Measurements from ENCODE around the gene RPGRIP1L.
"Not testable (repeated sequence)": the region's sequence is repeated elsewhere in the genome, so short reads cannot be mapped to it uniquely, and the experiment has no call there.

Gene RPGRIP1L

DNA sequence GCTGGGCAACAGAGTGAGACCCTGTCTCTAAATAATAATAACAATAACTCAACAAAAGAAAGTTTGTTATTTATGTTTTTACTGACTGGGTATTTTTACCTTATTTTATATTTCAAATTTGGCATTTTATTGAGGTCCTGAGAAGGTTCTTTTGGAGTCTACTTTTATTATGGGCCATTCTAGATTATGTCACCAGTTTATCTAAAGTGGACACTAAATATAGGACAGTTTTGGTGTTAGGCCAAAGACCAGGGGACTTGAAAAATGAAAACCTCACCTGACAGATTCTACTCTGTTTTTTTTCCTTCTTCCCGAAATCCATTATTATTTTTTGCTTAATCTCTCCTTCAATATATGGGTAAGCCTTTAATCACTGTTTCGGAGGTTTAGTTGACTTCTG, 8.4 kb upstream of the RPGRIP1L start:
- DNase-seq (ENCODE audit: low read depth in 3 of 3), result no peak

DNA sequence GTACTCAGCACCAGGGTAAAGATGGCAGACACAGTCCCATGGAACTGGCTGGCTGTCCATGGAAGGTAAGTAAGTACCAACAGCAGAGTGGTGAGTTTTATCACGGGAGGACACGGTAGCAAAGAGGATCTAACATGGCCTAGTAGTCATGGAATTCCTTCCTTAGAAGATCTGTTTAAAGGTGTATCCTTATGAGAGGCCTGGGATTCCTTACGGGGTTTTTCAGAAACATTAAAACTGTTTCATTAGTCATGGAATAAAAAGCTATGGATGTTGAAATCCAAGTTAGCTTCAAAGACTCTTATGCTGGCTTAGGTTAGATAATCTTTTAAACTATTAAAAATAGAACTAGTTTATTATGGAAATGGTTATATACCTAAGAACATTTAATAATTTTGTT, 7.7 kb upstream of the RPGRIP1L start:
- no peak for DNase-seq (ENCODE audit: low read depth in 3 of 3)

GRCh38 chr16:53708490-53708889, 4.8 kb upstream of the RPGRIP1L start:
- no peak for DNase-seq (ENCODE audit: low read depth in 3 of 3)

DNA sequence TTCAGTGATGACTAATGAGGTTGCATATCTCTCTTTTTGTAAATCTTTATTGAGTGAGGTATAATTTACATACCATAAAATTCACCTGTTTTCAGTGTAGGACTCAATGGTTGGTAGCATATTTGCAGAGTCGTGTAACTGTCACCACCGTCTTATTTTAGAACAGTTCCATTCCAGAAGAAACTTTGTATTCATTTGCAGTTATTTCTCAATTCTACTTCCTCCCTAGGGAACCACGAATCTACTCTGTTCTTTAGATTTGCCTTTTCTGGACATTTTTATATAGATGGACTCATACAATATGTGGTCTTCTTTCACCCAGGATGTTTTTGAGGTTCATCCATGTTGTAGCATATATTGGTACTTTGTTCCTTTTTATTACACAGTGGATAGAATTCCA, 4.0 kb upstream of the RPGRIP1L start:
- DNase-seq (ENCODE audit: low read depth in 3 of 3), result no peak

GRCh38 chr16:53704445-53704813, 770 bp upstream of the RPGRIP1L start:
- DNase-seq (ENCODE audit: low read depth in 3 of 3), result no peak

GRCh38 chr16:53698271-53698670, 5.4 kb downstream of the RPGRIP1L start:
- DNase-seq (ENCODE audit: low read depth in 3 of 3), result not testable (repeated sequence)

DNA sequence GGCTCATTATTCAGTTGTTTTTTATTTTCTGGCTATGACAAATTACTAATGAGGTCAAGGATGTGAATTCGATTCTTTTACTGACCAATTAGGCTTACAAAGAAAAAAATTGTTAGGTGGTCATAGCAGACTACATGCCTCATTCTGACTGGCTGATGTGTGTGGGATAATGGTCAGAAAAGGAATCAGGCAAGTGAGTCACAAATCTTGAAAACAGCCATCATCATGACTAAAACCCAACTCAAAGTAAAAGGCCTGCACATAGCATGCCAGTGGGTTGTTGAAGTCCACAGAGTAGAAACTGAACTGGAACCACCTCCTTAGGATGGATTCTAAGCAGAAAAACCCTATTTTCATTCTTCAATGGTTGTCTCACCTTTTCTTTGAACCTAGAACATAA, 8.6 kb downstream of the RPGRIP1L start:
- DNase-seq (ENCODE audit: low read depth in 3 of 3), result no peak

DNA sequence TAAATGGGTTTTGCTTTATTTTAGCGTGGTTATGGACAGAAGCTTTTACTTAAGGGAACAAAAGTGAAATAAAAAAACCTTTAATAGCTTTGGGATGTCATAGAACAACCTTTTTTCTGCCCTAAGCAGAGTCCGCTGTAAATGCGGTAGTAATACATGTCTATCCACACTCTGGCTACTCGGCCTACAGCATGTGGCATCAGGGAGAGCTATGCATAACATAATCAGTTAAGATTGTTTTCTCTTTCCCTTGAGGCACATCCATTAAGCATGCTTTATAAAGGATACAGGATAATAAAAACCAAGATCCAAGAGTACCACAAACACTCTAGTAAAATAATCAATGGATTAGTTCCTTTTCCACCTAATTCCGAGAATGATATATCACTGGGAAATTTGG, 10.3 kb downstream of the RPGRIP1L start:
- no peak for DNase-seq (ENCODE audit: low read depth in 3 of 3)

GRCh38 chr16:53692146-53692545, 11.5 kb downstream of the RPGRIP1L start:
- no peak for DNase-seq (ENCODE audit: low read depth in 3 of 3)

GRCh38 chr16:53690771-53691170, 12.9 kb downstream of the RPGRIP1L start:
- no peak for DNase-seq (ENCODE audit: low read depth in 3 of 3)

DNA sequence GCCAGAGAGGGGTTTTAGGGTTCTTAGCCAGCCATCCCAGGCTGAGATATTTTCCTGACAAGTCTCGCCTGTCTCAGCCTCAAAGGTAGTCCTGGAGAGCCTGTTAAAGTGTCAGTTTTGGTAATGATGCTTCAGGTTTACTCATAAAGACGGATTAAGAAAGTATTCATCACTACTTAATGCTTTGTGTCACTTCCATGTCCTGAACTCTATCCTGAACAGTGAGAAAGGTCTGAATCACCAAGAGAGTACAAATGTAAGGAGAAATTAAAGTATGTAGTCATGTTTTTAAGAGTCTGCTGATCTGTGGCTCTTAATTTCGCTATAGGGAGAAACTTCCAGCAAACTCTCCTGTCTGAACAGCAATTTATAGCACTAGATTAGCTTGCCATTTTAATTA, 14.0 kb downstream of the RPGRIP1L start:
- DNase-seq (ENCODE audit: low read depth in 3 of 3), result no peak

DNA sequence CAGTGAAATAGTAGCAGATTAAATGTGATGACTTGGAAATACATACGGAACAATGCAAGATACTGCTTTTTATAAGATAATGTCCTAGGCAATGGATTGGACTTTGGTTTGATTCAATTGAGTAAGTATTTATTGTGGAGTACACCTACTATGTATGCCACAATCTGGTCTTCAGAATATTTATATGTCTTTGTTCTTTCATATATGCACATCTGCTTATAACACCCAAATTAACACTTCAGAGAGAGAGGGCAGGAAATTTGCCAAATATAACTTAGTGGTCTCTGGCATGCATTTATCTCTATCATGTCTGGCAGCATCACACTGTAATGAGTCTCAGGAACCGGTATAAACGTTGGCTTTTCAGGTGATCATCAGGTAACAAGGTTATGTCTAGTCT, 16.9 kb downstream of the RPGRIP1L start:
- DNase-seq (ENCODE audit: low read depth in 3 of 3), result no peak

GRCh38 chr16:53685334-53685733, 18.3 kb downstream of the RPGRIP1L start:
- DNase-seq (ENCODE audit: low read depth in 3 of 3), result not testable (repeated sequence)

DNA sequence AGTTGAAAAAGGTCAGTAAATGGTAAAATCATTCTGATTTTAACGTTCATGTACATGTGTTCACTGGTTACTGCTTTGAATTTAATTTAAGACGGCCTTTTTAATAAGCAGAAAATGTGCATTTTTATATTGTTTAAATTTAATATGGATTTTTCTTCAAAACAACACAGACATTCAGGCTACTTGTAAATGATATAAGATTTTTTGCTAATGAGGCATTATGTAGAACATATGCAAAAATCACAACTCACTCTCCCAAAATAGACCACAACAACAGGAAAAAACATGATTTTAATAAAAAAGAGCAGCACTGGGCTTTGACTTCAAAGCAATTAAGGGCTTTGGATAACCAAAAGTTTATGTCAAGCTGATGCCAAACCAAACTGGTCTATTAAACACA, 22.3 kb downstream of the RPGRIP1L start:
- no peak for DNase-seq (ENCODE audit: low read depth in 3 of 3)

- no peak for DNase-seq (ENCODE audit: low read depth in 3 of 3)
Observed at GRCh38 chr16:53680756-53681155, 22.9 kb downstream of the RPGRIP1L start.

DNA sequence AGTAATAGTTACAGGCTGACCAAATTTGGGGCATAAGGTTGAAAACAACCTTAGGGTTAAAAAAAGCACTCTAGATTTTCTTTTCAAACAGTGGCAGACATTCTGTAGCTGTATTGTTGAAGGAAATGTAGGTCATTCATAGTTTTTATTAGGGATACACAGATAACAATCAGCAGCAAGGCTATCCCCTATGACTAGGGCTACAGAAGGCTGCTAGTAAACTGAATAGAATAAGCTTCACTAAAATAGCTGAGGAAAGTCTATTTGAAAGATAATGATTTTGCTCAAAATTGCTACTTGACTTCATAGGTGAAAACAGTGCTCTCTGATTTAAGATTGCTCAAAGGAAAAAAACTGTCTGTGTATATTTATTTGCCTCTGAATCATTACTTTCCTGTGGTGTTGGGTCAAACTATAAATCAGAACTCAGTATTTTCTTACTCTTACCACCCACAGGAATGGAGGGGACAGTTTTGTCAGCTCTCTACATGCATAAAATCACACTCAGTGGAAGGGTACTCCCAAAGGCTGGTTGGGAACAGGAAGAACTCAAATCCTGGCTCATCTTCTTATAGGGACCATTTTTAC, 24.8 kb downstream of the RPGRIP1L start:
- DNase-seq (ENCODE audit: low read depth in 3 of 3), result no peak

- DNase-seq (ENCODE audit: low read depth in 3 of 3), result no peak
Observed at GRCh38 chr16:53678155-53678554, 25.5 kb downstream of the RPGRIP1L start.

DNA sequence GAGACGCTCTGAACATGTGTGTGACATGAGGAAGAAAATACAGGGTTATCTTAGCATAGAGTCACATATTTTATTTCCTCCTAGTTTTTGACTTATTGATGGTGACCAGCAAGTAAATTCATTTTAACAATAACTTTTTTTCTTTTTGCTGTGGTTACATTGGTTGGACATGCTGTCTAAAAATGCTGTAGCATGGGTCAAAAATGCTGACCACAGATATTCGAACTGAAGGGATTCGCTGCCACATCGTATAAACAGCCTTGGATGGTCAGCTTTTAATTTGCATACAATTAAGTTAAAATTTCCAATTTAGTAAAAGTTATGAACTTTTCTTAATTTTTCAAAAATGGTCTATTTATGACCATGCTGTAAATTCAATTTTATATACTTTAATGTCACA, 30.5 kb downstream of the RPGRIP1L start:
- no peak for DNase-seq (ENCODE audit: low read depth in 3 of 3)

- DNase-seq (ENCODE audit: low read depth in 3 of 3), result no peak
Observed at GRCh38 chr16:53672461-53672860, 31.2 kb downstream of the RPGRIP1L start.

- no peak for DNase-seq (ENCODE audit: low read depth in 3 of 3)
Observed at GRCh38 chr16:53668869-53669268, 34.8 kb downstream of the RPGRIP1L start.

- DNase-seq (ENCODE audit: low read depth in 3 of 3), result no peak
Observed at GRCh38 chr16:53666786-53667415, 36.8 kb downstream of the RPGRIP1L start.

- DNase-seq (ENCODE audit: low read depth in 3 of 3), result peak in 2 of 3 donors; percentile 0 to 4
Observed at GRCh38 chr16:53664724-53665345, 38.8 kb downstream of the RPGRIP1L start.

DNA sequence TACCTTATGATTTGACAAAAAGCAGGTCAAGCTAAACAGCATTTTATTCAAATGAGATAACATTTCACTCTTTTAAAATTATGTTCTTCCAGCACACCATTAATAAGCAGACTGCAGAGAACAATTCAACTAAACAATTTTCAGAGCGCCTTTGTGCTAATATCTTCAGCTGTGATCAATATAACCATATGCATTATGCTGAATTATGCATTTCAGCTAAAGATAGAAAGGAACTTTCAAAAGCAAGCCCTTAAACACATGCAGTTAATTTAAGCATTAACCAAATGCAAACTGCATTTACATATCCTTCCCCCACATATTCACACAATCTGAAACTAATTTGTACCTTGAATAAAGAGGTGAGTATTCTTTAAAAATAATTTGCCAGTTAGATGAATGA, 41.6 kb downstream of the RPGRIP1L start:
- DNase-seq (ENCODE audit: low read depth in 3 of 3), result no peak

DNA sequence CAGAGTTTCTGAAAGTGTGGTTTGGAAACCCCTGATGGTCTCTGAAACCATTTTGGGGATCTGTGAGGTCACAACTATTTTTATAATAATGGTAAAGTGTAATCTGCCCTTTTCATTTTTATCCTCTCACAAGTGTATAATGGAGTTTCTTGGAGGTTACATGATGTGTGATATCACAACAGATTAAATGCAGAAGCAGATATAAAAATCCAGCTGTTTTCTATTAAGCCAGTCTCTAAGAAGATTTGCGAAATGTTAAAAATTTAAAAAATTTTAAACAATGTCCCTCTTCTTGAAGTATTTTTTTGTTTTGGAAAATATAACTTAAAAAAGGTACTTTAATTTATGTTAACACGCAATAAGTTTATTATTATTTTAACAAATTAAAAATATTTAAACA, 48.7 kb downstream of the RPGRIP1L start:
- DNase-seq (ENCODE audit: low read depth in 3 of 3), result no peak

Measured in stimulated activated CD4-positive, alpha-beta T cell treated with anti-CD3 and anti-CD28 coated beads, TNF-alpha, amount 100 ng/mL, for 48 hours (primary cell).